ENCODE measurements around the gene KCNH6.

KCNH6 gene

GRCh38 chr17:63477480-63478440 is 45.4 kb upstream of the KCNH6 start:
- H3K9ac ChIP-seq (ENCODE audit: low read length), result no peak overlapping the region
- no peak overlapping the region for H3K27ac ChIP-seq (ENCODE audit: low read length)
- H3K27me3 ChIP-seq (replicated peaks; ENCODE audit: insufficient read depth, low read length), result peaks cover 82% of the 10 kb centered on the region
- H3K4me2 ChIP-seq (ENCODE audit: low read depth, low read length), result peak overlapping the region; percentile 48; the same call in 1 of the 2 replicates
- peak overlapping the region; percentile 31; the same call in 1 of the 2 replicates for H3K4me3 ChIP-seq (ENCODE audit: low read length)
- DNase-seq, result no peak
- H3K9me2 ChIP-seq (replicated peaks; ENCODE audit: insufficient read depth, low read length), result no peaks in the 10 kb centered on the region
- TF ChIP-seq EZH2phosphoT487 (IDR thresholded peaks at IDR 0.05; ENCODE audit: low read length) (no peak), CTCF (IDR thresholded peaks at IDR 0.05; ENCODE audit: low read length) (no peak), EZH2 (optimal IDR thresholded peaks at IDR 0.05; ENCODE audit: low read depth, low read length) (no peak)
- 0 out of 2 replicates have a peak, but pooled peaks cover 4% of the 10 kb centered on the region for H3K4me1 ChIP-seq (ENCODE audit: low read length)
- no peaks in the 10 kb centered on the region for H3K79me2 ChIP-seq (ENCODE audit: low read length)
- H3K9me3 ChIP-seq (replicated peaks; ENCODE audit: insufficient read depth, low read length), result no peaks in the 10 kb centered on the region
- H4K20me1 ChIP-seq (ENCODE audit: insufficient read depth, low read length), result no peaks in the 10 kb centered on the region
- H3F3A ChIP-seq (ENCODE audit: insufficient read depth, low read length), result no peaks in the 10 kb centered on the region
- H2AFZ ChIP-seq (ENCODE audit: low read length), result no peak overlapping the region
- H3K36me3 ChIP-seq (replicated peaks; ENCODE audit: insufficient read depth, low read length), result no peaks in the 10 kb centered on the region

- Histone ChIP-seq H3K9me3 (replicated peaks; ENCODE audit: insufficient read depth, low read length) (no peaks in the 10 kb centered on the region), H3K9me2 (replicated peaks; ENCODE audit: insufficient read depth, low read length) (no peaks in the 10 kb centered on the region), H3K27ac (ENCODE audit: low read length) (no peak overlapping the region), H2AFZ (ENCODE audit: low read length) (no peak overlapping the region), H3K36me3 (replicated peaks; ENCODE audit: insufficient read depth, low read length) (no peaks in the 10 kb centered on the region), H3K27me3 (replicated peaks; ENCODE audit: insufficient read depth, low read length) (peaks cover 86% of the 10 kb centered on the region), H3K9ac (ENCODE audit: low read length) (no peak overlapping the region), H4K20me1 (ENCODE audit: insufficient read depth, low read length) (no peaks in the 10 kb centered on the region), H3K4me3 (ENCODE audit: low read length) (no peak overlapping the region), H3K4me2 (ENCODE audit: low read depth, low read length) (no peak overlapping the region), H3F3A (ENCODE audit: insufficient read depth, low read length) (no peaks in the 10 kb centered on the region), H3K4me1 (ENCODE audit: low read length) (0 out of 2 replicates have a peak, but pooled peaks cover 4% of the 10 kb centered on the region), H3K79me2 (ENCODE audit: low read length) (no peaks in the 10 kb centered on the region)
- peak; percentile 70 for DNase-seq
- TF ChIP-seq CTCF (IDR thresholded peaks at IDR 0.05; ENCODE audit: low read length) (peak; percentile 79), EZH2 (optimal IDR thresholded peaks at IDR 0.05; ENCODE audit: low read depth, low read length) (no peak), EZH2phosphoT487 (IDR thresholded peaks at IDR 0.05; ENCODE audit: low read length) (no peak)
These were observed 44.2 kb upstream of the KCNH6 start for GRCh38 chr17:63478814-63479494.

GRCh38 chr17:63479495-63480184 is 43.5 kb upstream of the KCNH6 start:
- Histone ChIP-seq H3K27me3 (replicated peaks; ENCODE audit: insufficient read depth, low read length) (peaks cover 86% of the 10 kb centered on the region), H2AFZ (ENCODE audit: low read length) (no peak overlapping the region), H3K9ac (ENCODE audit: low read length) (no peak overlapping the region), H3K36me3 (replicated peaks; ENCODE audit: insufficient read depth, low read length) (no peaks in the 10 kb centered on the region), H3K9me3 (replicated peaks; ENCODE audit: insufficient read depth, low read length) (no peaks in the 10 kb centered on the region), H3K9me2 (replicated peaks; ENCODE audit: insufficient read depth, low read length) (no peaks in the 10 kb centered on the region), H3K4me3 (ENCODE audit: low read length) (no peak overlapping the region), H3K27ac (ENCODE audit: low read length) (no peak overlapping the region), H3F3A (ENCODE audit: insufficient read depth, low read length) (no peaks in the 10 kb centered on the region), H3K4me2 (ENCODE audit: low read depth, low read length) (no peak overlapping the region), H3K79me2 (ENCODE audit: low read length) (no peaks in the 10 kb centered on the region), H4K20me1 (ENCODE audit: insufficient read depth, low read length) (no peaks in the 10 kb centered on the region), H3K4me1 (ENCODE audit: low read length) (0 out of 2 replicates have a peak, but pooled peaks cover 4% of the 10 kb centered on the region)
- DNase-seq, result no peak
- TF ChIP-seq EZH2phosphoT487 (IDR thresholded peaks at IDR 0.05; ENCODE audit: low read length) (no peak), CTCF (IDR thresholded peaks at IDR 0.05; ENCODE audit: low read length) (no peak), EZH2 (optimal IDR thresholded peaks at IDR 0.05; ENCODE audit: low read depth, low read length) (no peak)
